Astrocyte of the spinal cord (primary cell): ENCODE results near the gene DZIP1.

Source experiments
- DNase-seq: peaks from one replicate; pipeline ENCODE4 v3.0.0; 2011; ENCODE audit warnings: low read depth, low spot score
- H3K4me3 ChIP-seq: 2 replicates; pipeline ENCODE4 v1.5.1; 2011; ENCODE audit warnings: low read depth, mild to moderate bottlenecking, low read length, moderate library complexity
- CTCF ChIP-seq: IDR thresholded peaks from 2 replicates; pipeline ENCODE4 v1.5.1; 2012; ENCODE audit warnings: low read depth, mild to moderate bottlenecking, low read length, inconsistent platforms
- in situ Hi-C: cut with HindIII; loops from 2 replicates; pipeline ENCODE4 v1.10.0; 2017; ENCODE audit warnings: low sequenced_read_pairs

Gene DZIP1

GRCh38 chr13:95605448-95606125 lies 38.9 kb downstream of the DZIP1 start:
- no peak for TF ChIP-seq CTCF
- no peak for DNase-seq
- no peak overlapping the region for H3K4me3 ChIP-seq
- in situ Hi-C loops = no loop called here

- TF ChIP-seq CTCF = no peak
- no peak overlapping the region for H3K4me3 ChIP-seq
- no peak for DNase-seq
- in situ Hi-C loops = no loop called here
These were observed 40.0 kb downstream of the DZIP1 start for GRCh38 chr13:95604556-95604915.

- peak; percentile 80 for DNase-seq
- no peak overlapping the region for H3K4me3 ChIP-seq
- in situ Hi-C loops = no loop called here
- TF ChIP-seq CTCF = no peak
These were observed 40.5 kb downstream of the DZIP1 start for GRCh38 chr13:95603887-95604555.

GRCh38 chr13:95601906-95602305 lies 42.6 kb downstream of the DZIP1 start:
- no peak for DNase-seq
- H3K4me3 ChIP-seq = no peak overlapping the region
- TF ChIP-seq CTCF = no peak
- in situ Hi-C loops = no loop called here

GRCh38 chr13:95601216-95601615 lies 43.3 kb downstream of the DZIP1 start:
- DNase-seq = no peak
- no peak for TF ChIP-seq CTCF
- in situ Hi-C loops = no loop called here
- H3K4me3 ChIP-seq = no peak overlapping the region

- in situ Hi-C loops = no loop called here
- no peak for DNase-seq
- no peak overlapping the region for H3K4me3 ChIP-seq
- no peak for TF ChIP-seq CTCF
These were observed 47.8 kb downstream of the DZIP1 start for GRCh38 chr13:95596701-95597100.
